Mesothelial cell of epicardium (in vitro differentiated cells): ENCODE measurements around the gene ATG4C. TPM values are rescaled to one million over a fixed set of nuclear protein-coding genes. Genes with fewer than 3 reads are reported as not detected.

Experiments used
- DNase-seq, 2 experiments: peaks; one replicate each; pipeline ENCODE4 v3.0.0; 2021; ENCODE audit warnings: low spot score in 2 of 2; ENCODE audit not compliant: unreplicated experiment in 2 of 2
- H3K27ac Mint-ChIP-seq: 2 replicates; pipeline ENCODE4 v1.8.0; 2021; ENCODE audit warnings: mixed read lengths
- H3K27me3 Mint-ChIP-seq: 2 replicates; pipeline ENCODE4 v1.8.0; 2021; ENCODE audit warnings: low read depth, mixed read lengths
- H3K36me3 Mint-ChIP-seq: 2 replicates; pipeline ENCODE4 v1.8.0; 2021; ENCODE audit warnings: mixed read lengths
- H3K4me1 Mint-ChIP-seq: 2 replicates; pipeline ENCODE4 v1.8.0; 2021; ENCODE audit warnings: mixed read lengths
- H3K4me3 Mint-ChIP-seq: 2 replicates; pipeline ENCODE4 v1.8.0; 2021; ENCODE audit warnings: mild to moderate bottlenecking, moderate library complexity, mixed read lengths
- H3K9me3 Mint-ChIP-seq: 2 replicates; pipeline ENCODE4 v1.8.0; 2021; ENCODE audit warnings: mixed read lengths
- total RNA-seq: library from RNA; stranded (reverse); gene quantifications from 3 replicates; pipeline ENCODE4 v1.2.1, GENCODE V29; 2021
- TF ChIP-seq, protein P1 (sequence below): fragments of 200-600 bp; sonication (generic); IDR thresholded peaks from one replicate; pipeline ENCODE4 v1.5.0; 2021; ENCODE audit warnings: antibody characterized with exemption; ENCODE audit not compliant: unreplicated experiment

ATG4C gene
- total RNA-seq, 1 donor from 2014 or later: 11.4 TPM

GRCh38 chr1:62876535-62876934, 92.6 kb downstream of the ATG4C start:
- H3K9me3 Mint-ChIP-seq: peaks cover 17% of the 10 kb centered on the region
- H3K4me3 Mint-ChIP-seq: no peak overlapping the region
- TF ChIP-seq, protein P1, sequence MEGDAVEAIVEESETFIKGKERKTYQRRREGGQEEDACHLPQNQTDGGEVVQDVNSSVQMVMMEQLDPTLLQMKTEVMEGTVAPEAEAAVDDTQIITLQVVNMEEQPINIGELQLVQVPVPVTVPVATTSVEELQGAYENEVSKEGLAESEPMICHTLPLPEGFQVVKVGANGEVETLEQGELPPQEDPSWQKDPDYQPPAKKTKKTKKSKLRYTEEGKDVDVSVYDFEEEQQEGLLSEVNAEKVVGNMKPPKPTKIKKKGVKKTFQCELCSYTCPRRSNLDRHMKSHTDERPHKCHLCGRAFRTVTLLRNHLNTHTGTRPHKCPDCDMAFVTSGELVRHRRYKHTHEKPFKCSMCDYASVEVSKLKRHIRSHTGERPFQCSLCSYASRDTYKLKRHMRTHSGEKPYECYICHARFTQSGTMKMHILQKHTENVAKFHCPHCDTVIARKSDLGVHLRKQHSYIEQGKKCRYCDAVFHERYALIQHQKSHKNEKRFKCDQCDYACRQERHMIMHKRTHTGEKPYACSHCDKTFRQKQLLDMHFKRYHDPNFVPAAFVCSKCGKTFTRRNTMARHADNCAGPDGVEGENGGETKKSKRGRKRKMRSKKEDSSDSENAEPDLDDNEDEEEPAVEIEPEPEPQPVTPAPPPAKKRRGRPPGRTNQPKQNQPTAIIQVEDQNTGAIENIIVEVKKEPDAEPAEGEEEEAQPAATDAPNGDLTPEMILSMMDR: no peak
- peaks cover 33% of the 10 kb centered on the region for H3K27me3 Mint-ChIP-seq
- H3K4me1 Mint-ChIP-seq: no peaks in the 10 kb centered on the region
- H3K36me3 Mint-ChIP-seq: no peaks in the 10 kb centered on the region
- DNase-seq: no peak
- no peak overlapping the region for H3K27ac Mint-ChIP-seq

DNA sequence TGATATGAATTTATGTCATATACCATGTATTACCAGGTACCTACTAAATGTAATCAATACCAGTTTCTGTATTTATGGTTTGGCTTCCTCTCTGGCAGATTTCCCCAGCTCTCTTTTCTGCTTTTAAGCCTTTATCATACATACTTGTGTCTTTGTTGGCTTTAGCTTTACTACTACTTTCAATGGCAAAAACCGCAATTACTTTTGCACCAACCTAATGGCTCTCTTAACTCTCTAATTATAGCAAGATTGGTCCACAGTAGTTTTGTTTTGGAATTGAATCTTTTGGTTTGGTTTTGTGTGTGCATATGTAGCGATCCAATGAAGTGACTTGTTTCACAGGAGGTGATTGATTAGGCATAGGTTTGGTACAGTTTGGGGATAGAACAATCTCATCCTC, 93.6 kb downstream of the ATG4C start:
- DNase-seq: no peak
- Mint-ChIP-seq H3K27me3 (peaks cover 33% of the 10 kb centered on the region), H3K27ac (no peak overlapping the region), H3K4me1 (peaks cover 5% of the 10 kb centered on the region), H3K4me3 (no peak overlapping the region), H3K36me3 (no peaks in the 10 kb centered on the region), H3K9me3 (peaks cover 17% of the 10 kb centered on the region)
- TF ChIP-seq, protein P1: no peak

GRCh38 chr1:62879962-62880361, 96.0 kb downstream of the ATG4C start:
- no peak for DNase-seq
- H3K4me1 Mint-ChIP-seq: peaks cover 17% of the 10 kb centered on the region
- no peaks in the 10 kb centered on the region for H3K36me3 Mint-ChIP-seq
- peaks cover 33% of the 10 kb centered on the region for H3K27me3 Mint-ChIP-seq
- no peak overlapping the region for H3K4me3 Mint-ChIP-seq
- H3K27ac Mint-ChIP-seq: no peak overlapping the region
- H3K9me3 Mint-ChIP-seq: peaks cover 17% of the 10 kb centered on the region
- TF ChIP-seq, protein P1: no peak

- Mint-ChIP-seq H3K36me3 (no peaks in the 10 kb centered on the region), H3K27ac (no peak overlapping the region), H3K27me3 (peaks cover 47% of the 10 kb centered on the region), H3K4me1 (peaks cover 20% of the 10 kb centered on the region), H3K9me3 (peaks cover 17% of the 10 kb centered on the region), H3K4me3 (no peak overlapping the region)
- TF ChIP-seq, protein P1: no peak
- DNase-seq: no peak
These were observed 98.5 kb downstream of the ATG4C start for GRCh38 chr1:62882201-62883104.

DNA sequence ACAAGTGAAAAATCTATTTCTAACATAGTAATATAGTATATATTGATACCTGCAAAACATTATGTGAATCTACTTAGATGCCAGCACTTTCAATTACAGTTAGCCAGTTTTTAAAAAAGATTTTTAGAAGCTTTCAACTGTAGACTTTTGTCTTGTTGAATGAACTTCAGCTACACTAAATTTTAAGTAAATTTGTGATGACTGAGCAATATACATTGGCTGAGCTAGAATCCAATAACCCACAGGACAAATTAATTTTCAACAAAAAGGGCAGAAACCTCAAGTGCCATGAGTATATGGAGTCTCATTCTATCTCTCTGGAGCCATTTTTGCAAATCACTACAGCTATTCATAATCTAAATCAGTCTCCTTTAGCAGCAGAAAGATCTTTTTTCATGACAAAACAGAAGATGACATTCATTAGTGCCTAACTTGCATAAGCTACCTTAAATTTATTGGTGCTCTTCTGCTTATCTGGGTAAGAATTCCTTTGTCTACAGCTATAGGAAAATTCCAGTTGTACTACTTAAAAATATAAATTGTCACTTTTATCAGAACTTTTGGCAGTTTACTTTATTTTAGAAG, 100.3 kb downstream of the ATG4C start:
- DNase-seq: no peak
- TF ChIP-seq, protein P1: no peak
- Mint-ChIP-seq H3K27ac (no peak overlapping the region), H3K27me3 (peaks cover 35% of the 10 kb centered on the region), H3K9me3 (peaks cover 13% of the 10 kb centered on the region), H3K4me3 (no peak overlapping the region), H3K4me1 (peaks cover 20% of the 10 kb centered on the region), H3K36me3 (no peaks in the 10 kb centered on the region)
